Ishikawa (cell line): ENCODE results near the gene TAGLN2.
A peak's percentile ranks its signal among the peaks of the same experiment; 100 is the strongest.

Experiments used
- CEBPB ChIP-seq: IDR thresholded peaks from 2 replicates; pipeline ENCODE4 v1.6.1; 2012
- EP300 ChIP-seq: IDR thresholded peaks from 2 replicates; pipeline ENCODE4 v1.6.1; 2012; ENCODE audit warnings: borderline replicate concordance
- RAD21 ChIP-seq: IDR thresholded peaks from 2 replicates; pipeline ENCODE4 v1.6.1; 2012; ENCODE audit warnings: low read depth
- TAF1 ChIP-seq: IDR thresholded peaks from 2 replicates; pipeline ENCODE4 v1.6.1; 2012; ENCODE audit warnings: low read depth, mild to moderate bottlenecking
- TCF12 ChIP-seq: IDR thresholded peaks from 2 replicates; pipeline ENCODE4 v1.6.1; 2012; ENCODE audit warnings: low read depth
- TEAD4 ChIP-seq: IDR thresholded peaks from 2 replicates; pipeline ENCODE4 v1.6.1; 2012
- ZBTB7A ChIP-seq: IDR thresholded peaks from 2 replicates; pipeline ENCODE4 v1.6.1; 2012; ENCODE audit warnings: low read depth
- TF ChIP-seq, protein P1 (sequence below): IDR thresholded peaks from 2 replicates; pipeline ENCODE4 v1.6.1; 2012
- TF ChIP-seq, protein P2 (sequence below): IDR thresholded peaks from 2 replicates; pipeline ENCODE4 v1.6.1; 2012; ENCODE audit warnings: low read depth, mild to moderate bottlenecking
- TF ChIP-seq, protein P3 (sequence below): IDR thresholded peaks from 2 replicates; pipeline ENCODE4 v1.6.1; 2012

DNA sequence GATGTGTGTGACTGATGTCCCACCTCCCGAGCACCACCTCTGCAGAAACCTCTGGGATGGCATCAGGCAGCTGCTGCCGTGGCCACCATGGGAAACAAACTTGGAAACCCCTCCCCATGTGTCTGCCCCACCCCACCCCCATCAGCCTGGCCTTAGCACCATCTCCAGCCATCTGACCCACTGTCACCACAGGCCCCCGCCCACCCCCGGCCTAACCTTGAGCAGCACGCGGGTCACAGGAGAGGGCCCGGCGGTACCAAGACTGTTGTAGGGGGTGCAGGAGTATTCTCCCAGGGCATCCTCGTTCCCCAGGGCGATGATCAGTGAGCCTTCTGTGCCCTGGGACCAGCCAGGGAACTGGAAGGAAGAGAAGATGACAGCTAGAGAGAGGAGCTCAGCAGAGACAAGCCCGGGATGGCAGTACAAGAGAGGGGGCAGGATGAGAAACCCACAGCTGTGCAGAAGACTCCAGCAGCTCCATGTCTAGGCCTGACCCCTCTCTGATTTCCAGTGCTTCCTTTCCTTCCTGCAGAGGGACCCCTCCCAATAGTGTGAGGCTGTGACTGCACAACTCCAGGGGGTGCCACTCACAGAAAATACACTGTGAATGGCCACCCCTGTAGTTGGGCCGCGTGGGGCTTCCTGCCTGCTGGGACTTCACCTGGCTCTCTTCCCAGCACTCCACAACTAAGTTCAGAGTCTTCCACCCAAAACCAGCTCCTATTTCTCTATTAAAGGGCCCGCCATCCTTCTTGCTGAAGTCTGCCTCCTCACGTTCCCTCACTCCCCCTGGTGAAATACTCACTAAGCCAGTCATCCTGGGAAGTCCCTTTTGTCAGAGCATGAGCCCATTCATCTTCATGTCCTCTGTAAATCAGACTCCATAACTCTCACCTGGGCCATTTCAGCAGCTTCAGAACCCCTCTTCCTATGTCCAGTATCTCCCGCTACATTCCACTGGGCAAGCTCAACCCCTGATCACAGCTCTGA, 7.3 kb upstream of the TAGLN2 start:
- TF ChIP-seq, protein P1, sequence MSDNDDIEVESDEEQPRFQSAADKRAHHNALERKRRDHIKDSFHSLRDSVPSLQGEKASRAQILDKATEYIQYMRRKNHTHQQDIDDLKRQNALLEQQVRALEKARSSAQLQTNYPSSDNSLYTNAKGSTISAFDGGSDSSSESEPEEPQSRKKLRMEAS = no peak
- TF ChIP-seq, protein P2, sequence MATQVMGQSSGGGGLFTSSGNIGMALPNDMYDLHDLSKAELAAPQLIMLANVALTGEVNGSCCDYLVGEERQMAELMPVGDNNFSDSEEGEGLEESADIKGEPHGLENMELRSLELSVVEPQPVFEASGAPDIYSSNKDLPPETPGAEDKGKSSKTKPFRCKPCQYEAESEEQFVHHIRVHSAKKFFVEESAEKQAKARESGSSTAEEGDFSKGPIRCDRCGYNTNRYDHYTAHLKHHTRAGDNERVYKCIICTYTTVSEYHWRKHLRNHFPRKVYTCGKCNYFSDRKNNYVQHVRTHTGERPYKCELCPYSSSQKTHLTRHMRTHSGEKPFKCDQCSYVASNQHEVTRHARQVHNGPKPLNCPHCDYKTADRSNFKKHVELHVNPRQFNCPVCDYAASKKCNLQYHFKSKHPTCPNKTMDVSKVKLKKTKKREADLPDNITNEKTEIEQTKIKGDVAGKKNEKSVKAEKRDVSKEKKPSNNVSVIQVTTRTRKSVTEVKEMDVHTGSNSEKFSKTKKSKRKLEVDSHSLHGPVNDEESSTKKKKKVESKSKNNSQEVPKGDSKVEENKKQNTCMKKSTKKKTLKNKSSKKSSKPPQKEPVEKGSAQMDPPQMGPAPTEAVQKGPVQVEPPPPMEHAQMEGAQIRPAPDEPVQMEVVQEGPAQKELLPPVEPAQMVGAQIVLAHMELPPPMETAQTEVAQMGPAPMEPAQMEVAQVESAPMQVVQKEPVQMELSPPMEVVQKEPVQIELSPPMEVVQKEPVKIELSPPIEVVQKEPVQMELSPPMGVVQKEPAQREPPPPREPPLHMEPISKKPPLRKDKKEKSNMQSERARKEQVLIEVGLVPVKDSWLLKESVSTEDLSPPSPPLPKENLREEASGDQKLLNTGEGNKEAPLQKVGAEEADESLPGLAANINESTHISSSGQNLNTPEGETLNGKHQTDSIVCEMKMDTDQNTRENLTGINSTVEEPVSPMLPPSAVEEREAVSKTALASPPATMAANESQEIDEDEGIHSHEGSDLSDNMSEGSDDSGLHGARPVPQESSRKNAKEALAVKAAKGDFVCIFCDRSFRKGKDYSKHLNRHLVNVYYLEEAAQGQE = no peak
- TF ChIP-seq TAF1 (no peak), EP300 (0 out of 2 replicates have a peak, but pooled peaks have one; percentile 15), TCF12 (no peak), TEAD4 (no peak), ZBTB7A (no peak), RAD21 (no peak), CEBPB (no peak)
- TF ChIP-seq, protein P3, sequence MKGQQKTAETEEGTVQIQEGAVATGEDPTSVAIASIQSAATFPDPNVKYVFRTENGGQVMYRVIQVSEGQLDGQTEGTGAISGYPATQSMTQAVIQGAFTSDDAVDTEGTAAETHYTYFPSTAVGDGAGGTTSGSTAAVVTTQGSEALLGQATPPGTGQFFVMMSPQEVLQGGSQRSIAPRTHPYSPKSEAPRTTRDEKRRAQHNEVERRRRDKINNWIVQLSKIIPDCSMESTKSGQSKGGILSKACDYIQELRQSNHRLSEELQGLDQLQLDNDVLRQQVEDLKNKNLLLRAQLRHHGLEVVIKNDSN = no peak
